GM23248 (cell line): ENCODE results near the gene MRPL58. TPM values are rescaled to one million over a fixed set of nuclear protein-coding genes. Genes with fewer than 3 reads are reported as not detected.
A peak's percentile ranks its signal among the peaks of the same experiment; 100 is the strongest.

Experiments used
- DNase-seq: peaks from one replicate; pipeline ENCODE4 v3.0.0-alpha.2; 2015
- H2AFZ ChIP-seq: fragments of 200-600 bp; sonication (generic); 2 replicates; pipeline ENCODE4 v1.6.1; 2016; ENCODE audit warnings: antibody characterized with exemption
- H3F3A ChIP-seq: fragments of 200-600 bp; sonication (generic); 2 replicates; pipeline ENCODE4 v1.6.1; 2016; ENCODE audit warnings: mild to moderate bottlenecking, antibody characterized with exemption, mixed run types; ENCODE audit not compliant: insufficient read depth
- H3K27ac ChIP-seq: fragments of 200-600 bp; sonication (generic); 2 replicates; pipeline ENCODE4 v1.5.1; 2016; ENCODE audit warnings: mild to moderate bottlenecking
- H3K27me3 ChIP-seq: fragments of 200-600 bp; sonication (generic); replicated peaks from 2 replicates; pipeline ENCODE4 v1.6.1; 2016; ENCODE audit warnings: mild to moderate bottlenecking; ENCODE audit not compliant: insufficient read depth
- H3K36me3 ChIP-seq: fragments of 200-600 bp; sonication (generic); 2 replicates; pipeline ENCODE4 v1.6.1; 2016; ENCODE audit warnings: low read depth, mild to moderate bottlenecking
- H3K4me1 ChIP-seq: fragments of 200-600 bp; sonication (generic); 2 replicates; pipeline ENCODE4 v1.6.1; 2016; ENCODE audit warnings: mild to moderate bottlenecking; ENCODE audit not compliant: insufficient read depth
- H3K4me2 ChIP-seq: fragments of 200-600 bp; sonication (generic); one replicate; pipeline ENCODE4 v1.6.1; 2016; ENCODE audit warnings: mild to moderate bottlenecking; ENCODE audit not compliant: unreplicated experiment
- H3K4me3 ChIP-seq: fragments of 200-600 bp; sonication (generic); 2 replicates; pipeline ENCODE4 v1.5.1; 2016; ENCODE audit warnings: mild to moderate bottlenecking
- H3K79me2 ChIP-seq: fragments of 200-600 bp; sonication (generic); 2 replicates; pipeline ENCODE4 v1.6.1; 2016; ENCODE audit warnings: mild to moderate bottlenecking; ENCODE audit not compliant: insufficient read depth
- H3K9ac ChIP-seq: fragments of 200-600 bp; sonication (generic); 2 replicates; pipeline ENCODE4 v1.6.1; 2016; ENCODE audit warnings: mild to moderate bottlenecking
- H3K9me2 ChIP-seq: fragments of 200-600 bp; sonication (generic); 2 replicates; pipeline ENCODE4 v1.6.1; 2016; ENCODE audit warnings: mixed run types, mild to moderate bottlenecking, moderate library complexity; ENCODE audit not compliant: insufficient read depth
- H3K9me3 ChIP-seq: fragments of 200-600 bp; sonication (generic); one replicate; pipeline ENCODE4 v1.6.1; 2017; ENCODE audit warnings: low read depth
- H4K20me1 ChIP-seq: fragments of 200-600 bp; sonication (generic); 2 replicates; pipeline ENCODE4 v1.6.0; 2016; ENCODE audit not compliant: insufficient read depth
- EZH2 ChIP-seq: fragments of 200-600 bp; sonication (generic); IDR thresholded peaks from 2 replicates; pipeline ENCODE4 v1.6.1; 2018; ENCODE audit warnings: antibody characterized with exemption, mild to moderate bottlenecking; ENCODE audit not compliant: insufficient read depth, poor library complexity, severe bottlenecking
- EZH2phosphoT487 ChIP-seq: fragments of 200-600 bp; sonication (generic); IDR thresholded peaks from 2 replicates; pipeline ENCODE4 v1.6.1; 2018; ENCODE audit warnings: antibody characterized with exemption, moderate library complexity, mild to moderate bottlenecking, low read depth; ENCODE audit not compliant: insufficient read depth
- WGBS, 2 experiments: methylation state at CpG; one replicate each; pipeline ENCODE4 v1.1.6; 2015 to 2017; ENCODE audit warnings: low lambda C conversion rate in 2 of 2, low coverage in 1 of 2; ENCODE audit errors: missing lambda C conversion rate in 2 of 2; 5-methylcytosine and 5-hydroxymethylcytosine counted together
- in situ Hi-C: fragments of 300-500 bp; cut with MboI; formaldehyde crosslinking; loops from 2 replicates; pipeline ENCODE4 v1.15.0; 2020
- polyA plus RNA-seq: library from polyadenylated mRNA; unstranded; fragments of >200 nt; fragmentation: Nextera tagmentation; extraction: Ambion mirVana; gene quantifications from 2 replicates; pipeline ENCODE4 v1.2.1, GENCODE V29; 2016
- total RNA-seq: library from RNA; depleted of rRNA; stranded (reverse); fragments of >200 nt; shearing (Covaris generic); gene quantifications from 2 replicates; pipeline ENCODE4 v1.2.3, GENCODE V29; 2014

The MRPL58 gene
- total and polyA plus RNA-seq, 2 experiments from 2014 or later, result 35.6 to 41.5 TPM

- Histone ChIP-seq H3K27me3 (no peaks in the 10 kb centered on the region), H3K79me2 (no peaks in the 10 kb centered on the region), H3F3A (peaks cover 34% of the 10 kb centered on the region), H3K4me3 (peak overlapping the region; percentile 92), H3K9me3 (no peaks in the 10 kb centered on the region), H3K9me2 (no peaks in the 10 kb centered on the region), H3K36me3 (no peaks in the 10 kb centered on the region), H3K4me2 (peak overlapping the region; percentile 95), H3K4me1 (peaks cover 20% of the 10 kb centered on the region), H2AFZ (peak overlapping the region; percentile 92), H3K9ac (peak overlapping the region; percentile 98), H4K20me1 (no peaks in the 10 kb centered on the region), H3K27ac (peak overlapping the region; percentile 83)
- in situ Hi-C loops, result no loop called here
- TF ChIP-seq EZH2phosphoT487 (no peak), EZH2 (no peak)
- DNase-seq, result peak; percentile 95
- 5 to 6% methylated on average over 10 of the region's 10 CpGs for WGBS, 2 experiments
Observed at GRCh38 chr17:75031972-75032719, 19.7 kb downstream of the MRPL58 start.

- TF ChIP-seq EZH2, result no peak
- TF ChIP-seq EZH2phosphoT487, result no peak
- peak overlapping the region; percentile 83 for H3K27ac ChIP-seq
- no peaks in the 10 kb centered on the region for H4K20me1 ChIP-seq
- no peaks in the 10 kb centered on the region for H3K27me3 ChIP-seq
- H3F3A ChIP-seq, result peaks cover 34% of the 10 kb centered on the region
- H3K9ac ChIP-seq, result peak overlapping the region; percentile 98
- H3K9me2 ChIP-seq, result no peaks in the 10 kb centered on the region
- H3K36me3 ChIP-seq, result no peaks in the 10 kb centered on the region
- WGBS, 2 experiments, result 0 to 1% methylated on average over 13 of the region's 13 CpGs
- DNase-seq, result peak; percentile 60
- in situ Hi-C loops, result no loop called here
- H3K4me2 ChIP-seq, result peak overlapping the region; percentile 95
- H3K79me2 ChIP-seq, result no peaks in the 10 kb centered on the region
- no peaks in the 10 kb centered on the region for H3K9me3 ChIP-seq
- peaks cover 20% of the 10 kb centered on the region for H3K4me1 ChIP-seq
- peak overlapping the region; percentile 92 for H3K4me3 ChIP-seq
- H2AFZ ChIP-seq, result peak overlapping the region; percentile 92
Observed at GRCh38 chr17:75032720-75033280, 20.3 kb downstream of the MRPL58 start.

DNA sequence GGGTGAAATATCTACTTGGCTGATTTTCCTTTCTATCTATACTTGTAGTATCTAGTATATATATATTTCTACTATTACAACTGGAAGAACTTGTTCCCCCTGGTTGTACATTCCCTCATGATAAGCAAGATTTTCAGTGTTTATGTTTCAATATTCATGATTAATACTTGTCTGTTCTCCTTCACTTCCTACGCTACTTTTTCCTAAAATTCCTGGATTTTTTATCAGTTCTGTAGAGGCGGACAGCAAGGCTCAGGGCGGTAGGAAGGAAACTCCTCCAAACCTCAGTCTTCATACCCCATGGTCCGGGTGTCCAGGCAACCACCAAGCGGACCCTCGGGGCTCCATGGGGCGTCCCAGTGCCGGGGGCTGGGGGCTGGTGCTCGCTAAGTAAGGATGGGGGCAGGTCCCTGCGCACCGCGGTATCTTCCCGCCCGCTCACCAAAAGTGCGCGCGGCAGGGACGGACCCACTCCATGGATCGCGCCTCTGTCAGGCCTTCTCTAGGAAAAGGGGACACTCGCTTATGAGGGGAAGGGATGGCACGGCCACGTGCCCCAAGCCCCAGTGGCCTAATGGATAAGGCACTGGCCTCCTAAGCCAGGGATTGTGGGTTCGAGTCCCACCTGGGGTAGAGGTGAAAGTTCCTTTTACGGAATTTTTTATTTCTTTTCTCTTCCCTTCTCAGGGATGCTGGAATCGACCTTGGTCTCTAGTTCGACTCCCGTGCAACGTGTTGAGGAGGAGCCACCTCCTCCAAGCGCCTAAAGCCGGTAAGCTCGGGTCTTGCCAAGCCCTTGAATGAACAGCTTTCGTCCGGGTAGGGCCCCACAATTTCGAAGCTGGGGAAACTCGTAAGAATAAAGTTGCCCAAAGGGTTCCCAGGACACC lies 21.1 kb downstream of the MRPL58 start:
- H3K9me3 ChIP-seq, result no peaks in the 10 kb centered on the region
- peak; percentile 92 for DNase-seq
- 0 to 3% methylated on average over 36 of the region's 36 CpGs for WGBS, 2 experiments
- peak overlapping the region; percentile 95 for H3K4me2 ChIP-seq
- peak overlapping the region; percentile 91 for H3K27ac ChIP-seq
- H3F3A ChIP-seq, result peaks cover 36% of the 10 kb centered on the region
- peak overlapping the region; percentile 92 for H2AFZ ChIP-seq
- TF ChIP-seq EZH2phosphoT487 (no peak), EZH2 (no peak)
- H3K27me3 ChIP-seq, result no peaks in the 10 kb centered on the region
- H4K20me1 ChIP-seq, result no peaks in the 10 kb centered on the region
- peaks cover 20% of the 10 kb centered on the region for H3K4me1 ChIP-seq
- no peaks in the 10 kb centered on the region for H3K9me2 ChIP-seq
- peak overlapping the region; percentile 98 for H3K9ac ChIP-seq
- 0 out of 2 replicates have a peak, but pooled peaks cover 2% of the 10 kb centered on the region for H3K36me3 ChIP-seq
- in situ Hi-C loops, result no loop called here
- H3K79me2 ChIP-seq, result no peaks in the 10 kb centered on the region
- H3K4me3 ChIP-seq, result peak overlapping the region; percentile 92

- TF ChIP-seq EZH2, result no peak
- H3K27me3 ChIP-seq, result no peaks in the 10 kb centered on the region
- H3K36me3 ChIP-seq, result 0 out of 2 replicates have a peak, but pooled peaks cover 10% of the 10 kb centered on the region
- peaks cover 20% of the 10 kb centered on the region for H3K4me1 ChIP-seq
- peak overlapping the region; percentile 96 for H2AFZ ChIP-seq
- in situ Hi-C loops, result no loop called here
- H3K4me2 ChIP-seq, result peak overlapping the region; percentile 95
- H4K20me1 ChIP-seq, result no peaks in the 10 kb centered on the region
- H3K4me3 ChIP-seq, result peak overlapping the region; percentile 92
- peaks cover 44% of the 10 kb centered on the region for H3F3A ChIP-seq
- H3K79me2 ChIP-seq, result no peaks in the 10 kb centered on the region
- H3K9me3 ChIP-seq, result no peaks in the 10 kb centered on the region
- DNase-seq, result peak; percentile 88
- no peaks in the 10 kb centered on the region for H3K9me2 ChIP-seq
- peak overlapping the region; percentile 91 for H3K27ac ChIP-seq
- 0 to 1% methylated on average over 42 to 43 of the region's 43 CpGs for WGBS, 2 experiments
- H3K9ac ChIP-seq, result peak overlapping the region; percentile 98
Observed at GRCh38 chr17:75034236-75034908, 21.9 kb downstream of the MRPL58 start.
